Measurements from ENCODE around the gene PCDHGB3. TPM values are rescaled to one million over a fixed set of nuclear protein-coding genes. Genes with fewer than 3 reads are reported as not detected.
A peak's percentile ranks its signal among the peaks of the same experiment; 100 is the strongest.
"Not testable (repeated sequence)": the region's sequence is repeated elsewhere in the genome, so short reads cannot be mapped to it uniquely, and the experiment has no call there.

The PCDHGB3 gene
- total RNA-seq, 1 experiment from 2014 or later: 0.49 TPM

DNA sequence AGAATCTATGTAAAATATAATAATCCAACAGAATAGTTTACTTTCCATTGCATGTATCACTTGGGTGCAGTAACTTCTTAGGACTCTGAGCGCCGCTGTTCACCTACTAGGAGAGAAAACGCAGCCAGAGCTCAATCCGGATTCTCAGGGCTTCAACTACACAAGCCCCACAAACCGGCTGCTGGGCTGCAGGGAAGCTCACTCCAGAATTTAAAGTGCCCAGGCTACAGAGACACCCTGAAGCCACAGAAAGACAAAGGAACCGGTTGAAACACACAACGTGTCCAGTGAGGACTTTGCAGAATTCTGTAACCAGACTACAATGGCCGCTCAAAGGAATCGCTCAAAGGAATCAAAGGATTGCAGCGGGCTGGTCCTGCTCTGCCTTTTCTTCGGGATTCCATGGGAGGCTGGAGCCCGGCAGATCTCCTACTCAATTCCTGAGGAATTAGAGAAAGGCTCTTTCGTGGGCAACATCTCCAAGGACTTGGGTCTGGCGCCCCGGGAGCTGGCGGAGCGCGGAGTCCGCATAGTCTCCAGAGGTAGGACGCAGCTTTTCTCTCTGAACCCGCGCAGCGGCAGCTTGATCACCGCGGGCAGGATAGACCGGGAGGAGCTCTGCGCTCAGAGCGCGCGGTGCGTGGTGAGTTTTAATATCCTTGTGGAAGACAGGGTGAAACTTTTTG is 43.0 kb downstream of the PCDHGB3 start, which contains the start of gene PCDHGA10:
PCDHGA10 (plus strand) TSS at position 134 of the 686 bp plus-strand sequence; CDS start at position 323, 189 bp downstream.
- Histone ChIP-seq H3K4me3 (ENCODE audit: low read depth in 2 of 2, low read length in 2 of 2) (peak within 1 kb of the TSS in 1 of 2 experiments; percentile 7; a peak in 1 of 4 replicates), H3K27me3 (ENCODE audit: control insufficient read depth, insufficient read depth, low read length) (no peaks in the 10 kb centered on the region), H3K4me1 (ENCODE audit: control insufficient read depth, insufficient read depth, low read length) (no peaks in the 10 kb centered on the region), H3K9me3 (ENCODE audit: control insufficient read depth, insufficient read depth, low read depth, low read length) (no peaks in the 10 kb centered on the region), H3K27ac (ENCODE audit: low read length) (no peak within 1 kb of the TSS), H3K36me3 (ENCODE audit: control insufficient read depth, insufficient read depth, low read length) (no peaks in the 10 kb centered on the region)
- ATAC-seq (peak; percentile 72), DNase-seq (ENCODE audit: low read depth, low spot score) (no peak)
- intact Hi-C loops (cut with micrococcal nuclease; ENCODE audit: unreplicated experiment): loop anchor here (2.0 to 10.0 kb wide), 3 partner anchors 48 to 191 kb away; partner anchors contain the start of genes PCDHB14 and PCDHGA5
- CTCF ChIA-PET: interaction anchor here (0.5 to 2.2 kb wide), 17 partner anchors 17 to 244 kb away, joined by 3 to 11 read pairs (median 4); partner anchors contain the start of genes PCDHB11, PCDHB14, PCDHGA1 and PCDHGA12
- in situ Hi-C loops (cut with HindIII; ENCODE audit: low pct_unique_long_range_greater_than_20kb, low sequenced_read_pairs): no loop called here
- BruUV-seq (replicated peaks): no TSS peak
- POLR2A ChIA-PET: no interaction called here
- TF ChIP-seq, protein P1, sequence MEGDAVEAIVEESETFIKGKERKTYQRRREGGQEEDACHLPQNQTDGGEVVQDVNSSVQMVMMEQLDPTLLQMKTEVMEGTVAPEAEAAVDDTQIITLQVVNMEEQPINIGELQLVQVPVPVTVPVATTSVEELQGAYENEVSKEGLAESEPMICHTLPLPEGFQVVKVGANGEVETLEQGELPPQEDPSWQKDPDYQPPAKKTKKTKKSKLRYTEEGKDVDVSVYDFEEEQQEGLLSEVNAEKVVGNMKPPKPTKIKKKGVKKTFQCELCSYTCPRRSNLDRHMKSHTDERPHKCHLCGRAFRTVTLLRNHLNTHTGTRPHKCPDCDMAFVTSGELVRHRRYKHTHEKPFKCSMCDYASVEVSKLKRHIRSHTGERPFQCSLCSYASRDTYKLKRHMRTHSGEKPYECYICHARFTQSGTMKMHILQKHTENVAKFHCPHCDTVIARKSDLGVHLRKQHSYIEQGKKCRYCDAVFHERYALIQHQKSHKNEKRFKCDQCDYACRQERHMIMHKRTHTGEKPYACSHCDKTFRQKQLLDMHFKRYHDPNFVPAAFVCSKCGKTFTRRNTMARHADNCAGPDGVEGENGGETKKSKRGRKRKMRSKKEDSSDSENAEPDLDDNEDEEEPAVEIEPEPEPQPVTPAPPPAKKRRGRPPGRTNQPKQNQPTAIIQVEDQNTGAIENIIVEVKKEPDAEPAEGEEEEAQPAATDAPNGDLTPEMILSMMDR (IDR thresholded peaks at IDR 0.05): peak; percentile 87
- TF ChIP-seq POLR2AphosphoS5 (IDR thresholded peaks at IDR 0.05; ENCODE audit: low read depth, low read length): no peak
- no peak for TF ChIP-seq TCF7L2 (IDR thresholded peaks at IDR 0.05; ENCODE audit: low read depth, low read length)

DNA sequence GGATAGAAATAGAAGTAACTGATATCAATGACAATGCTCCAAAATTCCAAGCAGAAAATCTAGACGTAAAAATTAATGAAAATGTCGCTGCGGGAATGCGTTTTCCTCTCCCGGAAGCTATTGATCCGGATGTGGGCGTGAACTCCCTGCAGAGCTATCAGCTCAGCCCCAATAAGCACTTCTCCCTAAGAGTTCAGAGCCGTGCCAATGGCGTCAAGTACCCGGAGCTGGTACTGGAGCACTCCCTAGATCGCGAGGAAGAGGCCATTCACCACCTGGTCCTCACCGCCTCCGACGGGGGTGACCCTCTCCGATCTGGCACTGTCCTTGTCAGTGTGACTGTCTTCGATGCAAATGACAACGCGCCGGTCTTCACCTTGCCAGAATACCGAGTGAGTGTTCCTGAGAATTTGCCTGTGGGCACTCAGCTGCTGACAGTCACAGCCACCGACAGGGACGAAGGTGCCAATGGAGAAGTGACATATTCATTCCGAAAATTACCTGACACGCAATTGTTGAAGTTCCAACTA is 43.6 kb downstream of the PCDHGB3 start:
- CTCF ChIA-PET: interaction anchor here (0.6 to 2.2 kb wide), 10 partner anchors 11 to 244 kb away, joined by 3 to 11 read pairs (median 4); partner anchors contain the start of genes PCDHB14, PCDHGA1, PCDHGA9 and PCDHGB2
- in situ Hi-C loops (cut with HindIII; ENCODE audit: low pct_unique_long_range_greater_than_20kb, low sequenced_read_pairs): no loop called here
- POLR2A ChIA-PET: no interaction called here

DNA sequence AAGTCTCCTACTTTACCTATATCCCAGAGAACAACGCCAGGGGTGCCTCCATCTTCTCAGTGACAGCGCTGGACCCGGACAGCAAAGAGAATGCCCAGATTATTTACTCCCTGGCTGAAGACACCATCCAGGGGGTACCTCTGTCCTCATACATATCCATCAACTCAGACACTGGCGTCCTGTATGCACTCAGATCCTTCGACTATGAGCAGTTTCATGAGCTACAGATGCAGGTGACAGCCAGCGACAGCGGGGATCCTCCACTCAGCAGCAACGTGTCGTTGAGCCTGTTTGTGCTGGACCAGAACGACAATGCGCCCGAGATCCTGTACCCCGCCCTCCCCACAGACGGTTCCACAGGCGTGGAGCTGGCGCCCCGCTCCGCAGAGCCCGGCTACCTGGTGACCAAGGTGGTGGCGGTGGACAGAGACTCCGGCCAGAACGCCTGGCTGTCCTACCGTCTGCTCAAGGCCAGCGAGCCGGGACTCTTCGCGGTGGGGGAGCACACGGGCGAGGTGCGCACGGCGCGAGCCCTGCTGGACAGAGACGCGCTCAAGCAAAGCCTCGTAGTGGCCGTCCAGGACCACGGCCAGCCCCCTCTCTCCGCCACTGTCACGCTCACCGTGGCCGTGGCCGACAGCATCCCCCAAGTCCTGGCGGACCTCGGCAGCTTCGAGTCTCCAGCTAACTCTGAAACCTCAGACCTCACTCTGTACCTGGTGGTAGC is 44.7 kb downstream of the PCDHGB3 start:
- POLR2A ChIA-PET; H3K9me3 ChIP-seq (ENCODE audit: control insufficient read depth, insufficient read depth, low read depth, low read length); H3K4me1 ChIP-seq (ENCODE audit: control insufficient read depth, insufficient read depth, low read length); ATAC-seq; H3K27me3 ChIP-seq (ENCODE audit: control insufficient read depth, insufficient read depth, low read length); H3K36me3 ChIP-seq (ENCODE audit: control insufficient read depth, insufficient read depth, low read length); H3K4me3 ChIP-seq (ENCODE audit: low read depth in 2 of 2, low read length in 2 of 2); H3K27ac ChIP-seq (ENCODE audit: low read length); in situ Hi-C loops (cut with HindIII; ENCODE audit: low pct_unique_long_range_greater_than_20kb, low sequenced_read_pairs); DNase-seq (ENCODE audit: low read depth, low spot score); BruUV-seq (replicated peaks): not testable (repeated sequence)
- intact Hi-C loops (cut with micrococcal nuclease; ENCODE audit: unreplicated experiment): loop anchor here (5.0 to 10.0 kb wide), 2 partner anchors 50 to 192 kb away; partner anchors contain the start of genes PCDHB14 and PCDHGA5
- CTCF ChIA-PET: interaction anchor here (0.7 to 2.2 kb wide), 2 partner anchors 69 to 191 kb away, joined by 11 to 13 read pairs; partner anchors contain the start of gene PCDHB14

More for the DNA sequence above, 43.6 kb downstream of the PCDHGB3 start:
- no peak overlapping the region for H3K4me3 ChIP-seq (ENCODE audit: low read depth in 2 of 2, low read length in 2 of 2)
- intact Hi-C loops (cut with micrococcal nuclease; ENCODE audit: unreplicated experiment): loop anchor here (2.0 to 10.0 kb wide), 3 partner anchors 49 to 191 kb away; partner anchors contain the start of genes PCDHB14 and PCDHGA5
- no peaks in the 10 kb centered on the region; the same call in 1 of the 2 replicates for H3K4me1 ChIP-seq (ENCODE audit: control insufficient read depth, insufficient read depth, low read length)
- no peak overlapping the region for H3K27ac ChIP-seq (ENCODE audit: low read length)
- no peak for TF ChIP-seq TCF7L2 (IDR thresholded peaks at IDR 0.05; ENCODE audit: low read depth, low read length)
- no peak for TF ChIP-seq POLR2AphosphoS5 (IDR thresholded peaks at IDR 0.05; ENCODE audit: low read depth, low read length)
- TF ChIP-seq, protein P1 (IDR thresholded peaks at IDR 0.05): no peak
- TF ChIP-seq, protein P2, sequence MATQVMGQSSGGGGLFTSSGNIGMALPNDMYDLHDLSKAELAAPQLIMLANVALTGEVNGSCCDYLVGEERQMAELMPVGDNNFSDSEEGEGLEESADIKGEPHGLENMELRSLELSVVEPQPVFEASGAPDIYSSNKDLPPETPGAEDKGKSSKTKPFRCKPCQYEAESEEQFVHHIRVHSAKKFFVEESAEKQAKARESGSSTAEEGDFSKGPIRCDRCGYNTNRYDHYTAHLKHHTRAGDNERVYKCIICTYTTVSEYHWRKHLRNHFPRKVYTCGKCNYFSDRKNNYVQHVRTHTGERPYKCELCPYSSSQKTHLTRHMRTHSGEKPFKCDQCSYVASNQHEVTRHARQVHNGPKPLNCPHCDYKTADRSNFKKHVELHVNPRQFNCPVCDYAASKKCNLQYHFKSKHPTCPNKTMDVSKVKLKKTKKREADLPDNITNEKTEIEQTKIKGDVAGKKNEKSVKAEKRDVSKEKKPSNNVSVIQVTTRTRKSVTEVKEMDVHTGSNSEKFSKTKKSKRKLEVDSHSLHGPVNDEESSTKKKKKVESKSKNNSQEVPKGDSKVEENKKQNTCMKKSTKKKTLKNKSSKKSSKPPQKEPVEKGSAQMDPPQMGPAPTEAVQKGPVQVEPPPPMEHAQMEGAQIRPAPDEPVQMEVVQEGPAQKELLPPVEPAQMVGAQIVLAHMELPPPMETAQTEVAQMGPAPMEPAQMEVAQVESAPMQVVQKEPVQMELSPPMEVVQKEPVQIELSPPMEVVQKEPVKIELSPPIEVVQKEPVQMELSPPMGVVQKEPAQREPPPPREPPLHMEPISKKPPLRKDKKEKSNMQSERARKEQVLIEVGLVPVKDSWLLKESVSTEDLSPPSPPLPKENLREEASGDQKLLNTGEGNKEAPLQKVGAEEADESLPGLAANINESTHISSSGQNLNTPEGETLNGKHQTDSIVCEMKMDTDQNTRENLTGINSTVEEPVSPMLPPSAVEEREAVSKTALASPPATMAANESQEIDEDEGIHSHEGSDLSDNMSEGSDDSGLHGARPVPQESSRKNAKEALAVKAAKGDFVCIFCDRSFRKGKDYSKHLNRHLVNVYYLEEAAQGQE (IDR thresholded peaks at IDR 0.05; ENCODE audit: insufficient read depth in 1 of 2, low read depth in 2 of 2, low read length in 1 of 2): no peak
- no peak for TF ChIP-seq SIN3A (IDR thresholded peaks at IDR 0.05; ENCODE audit: borderline replicate concordance, insufficient read depth, low read depth, low read length)
- H3K36me3 ChIP-seq (ENCODE audit: control insufficient read depth, insufficient read depth, low read length): no peaks in the 10 kb centered on the region
- no peaks in the 10 kb centered on the region for H3K27me3 ChIP-seq (ENCODE audit: control insufficient read depth, insufficient read depth, low read length)
- BruUV-seq (replicated peaks): no TSS peak
- no peaks in the 10 kb centered on the region for H3K9me3 ChIP-seq (ENCODE audit: control insufficient read depth, insufficient read depth, low read depth, low read length)
- ATAC-seq (no peak), DNase-seq (ENCODE audit: low read depth, low spot score) (no peak)

DNA sequence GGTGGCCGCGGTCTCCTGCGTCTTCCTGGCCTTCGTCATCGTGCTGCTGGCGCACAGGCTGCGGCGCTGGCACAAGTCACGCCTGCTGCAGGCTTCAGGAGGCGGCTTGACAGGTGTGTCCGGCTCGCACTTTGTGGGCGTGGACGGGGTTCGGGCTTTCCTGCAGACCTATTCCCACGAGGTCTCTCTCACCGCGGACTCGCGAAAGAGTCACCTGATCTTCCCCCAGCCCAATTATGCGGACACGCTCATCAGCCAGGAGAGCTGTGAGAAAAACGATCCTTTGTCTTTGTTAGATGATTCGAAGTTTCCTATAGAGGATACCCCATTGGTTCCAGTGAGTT is 45.2 kb downstream of the PCDHGB3 start:
- intact Hi-C loops (cut with micrococcal nuclease; ENCODE audit: unreplicated experiment): loop anchor here (10.0 kb wide), 1 partner anchor 50 kb away; the partner anchor contains the start of gene PCDHGA5
- H3K36me3 ChIP-seq (ENCODE audit: control insufficient read depth, insufficient read depth, low read length); in situ Hi-C loops (cut with HindIII; ENCODE audit: low pct_unique_long_range_greater_than_20kb, low sequenced_read_pairs); DNase-seq (ENCODE audit: low read depth, low spot score); ATAC-seq; POLR2A ChIA-PET; H3K27ac ChIP-seq (ENCODE audit: low read length); H3K27me3 ChIP-seq (ENCODE audit: control insufficient read depth, insufficient read depth, low read length); BruUV-seq (replicated peaks); H3K4me3 ChIP-seq (ENCODE audit: low read depth in 2 of 2, low read length in 2 of 2); H3K4me1 ChIP-seq (ENCODE audit: control insufficient read depth, insufficient read depth, low read length); H3K9me3 ChIP-seq (ENCODE audit: control insufficient read depth, insufficient read depth, low read depth, low read length): not testable (repeated sequence)
- CTCF ChIA-PET: interaction anchor here (0.7 kb wide), 1 partner anchor 69 kb away, joined by 13 read pairs; no protein-coding TSS in a partner anchor
